Spleen (tissue), 7 donors: ENCODE measurements around the gene IRX6.

Experiments
- CTCF ChIP-seq, 11 experiments: fragments of 200-600 bp in 7 of 11; fragments of 450-650 bp in 4 of 11; sonication (generic) in 4 of 11; IDR thresholded peaks in 8 of 11; conservative IDR thresholded peaks in 3 of 11; 1 replicate in 7 of 11; 2 replicates in 4 of 11; pipeline versions ENCODE4 v1.4.0 to v1.8.0; 2016 to 2021; ENCODE audit warnings: antibody characterized with exemption in 11 of 11, inconsistent platforms in 4 of 11, mild to moderate bottlenecking in 1 of 11
- POLR2A ChIP-seq, 3 donors: fragments of 450-650 bp; IDR thresholded peaks; one replicate each; pipeline ENCODE4 v1.5.1; 2017; ENCODE audit warnings: antibody characterized with exemption in 3 of 3, mild to moderate bottlenecking in 1 of 3
- donor health status: DM: no; HTN: no; CAD: no; lungs with moderate emphysema.
- donor health status: DM: no; HTN: no; CAD: no.
- donor health status: DM: no; HTN: no; CAD: no.

- TF ChIP-seq POLR2A (IDR thresholded peaks at IDR 0.05) (no peak), CTCF (IDR thresholded peaks at IDR 0.05 in 8 of 11, conservative IDR thresholded peaks at IDR 0.05 in 3 of 11) (no peak)
These were observed 27.9 kb downstream of the IRX6 start for GRCh38 chr16:55351936-55352335.
